Measurements from ENCODE around the gene NDUFS4.
A peak's percentile ranks its signal among the peaks of the same experiment; 100 is the strongest.
"Not testable (repeated sequence)": the region's sequence is repeated elsewhere in the genome, so short reads cannot be mapped to it uniquely, and the experiment has no call there.

NDUFS4 gene

GRCh38 chr5:53560506-53561191, at the start of gene NDUFS4:
NDUFS4 (plus strand) TSS chr5:53560639; CDS start chr5:53560663, 24 bp downstream.
- DNase-seq = peak; percentile 16

- DNase-seq = no peak
These were observed 47.9 kb upstream of the NDUFS4 start for GRCh38 chr5:53512539-53512938.

- no peak for DNase-seq
These were observed 44.5 kb upstream of the NDUFS4 start for GRCh38 chr5:53515988-53516387.

DNA sequence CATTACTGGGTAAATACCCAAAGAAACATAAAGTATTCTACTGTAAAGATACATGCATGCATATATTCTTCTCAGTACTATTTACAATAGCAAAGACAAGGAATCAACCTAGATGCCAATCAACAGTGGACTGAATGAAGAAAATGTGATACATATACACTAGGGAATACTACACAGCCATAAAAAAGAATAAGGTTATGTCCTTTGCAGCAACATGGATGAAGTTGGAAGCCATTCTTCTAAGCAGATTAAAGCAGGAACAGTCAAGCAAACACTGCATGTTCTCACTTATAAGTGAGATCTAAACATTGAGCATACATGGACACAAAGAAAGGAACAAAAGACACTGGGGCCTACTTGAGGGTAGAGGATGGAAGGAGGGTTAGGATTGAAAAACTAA, 39.6 kb upstream of the NDUFS4 start:
- no peak for DNase-seq

DNA sequence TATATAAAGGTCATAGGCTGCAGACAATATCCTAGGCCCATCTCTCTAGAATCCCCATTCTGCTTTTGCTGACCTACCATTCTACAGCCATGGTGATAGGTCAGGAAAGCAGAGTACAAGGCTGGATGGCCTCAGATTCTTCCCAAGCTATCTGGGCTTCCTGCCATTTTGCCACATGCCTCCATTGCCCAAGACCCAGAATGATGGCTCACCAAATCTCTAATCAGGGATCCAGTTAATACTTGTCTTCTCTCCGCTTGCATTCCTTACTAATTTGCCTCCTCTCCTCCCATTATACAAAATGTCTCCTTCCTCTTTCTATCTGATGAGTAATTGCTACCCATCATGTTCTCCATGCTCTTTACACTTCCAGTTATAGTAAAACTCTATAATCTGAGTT, 22.7 kb upstream of the NDUFS4 start:
- no peak for DNase-seq

- DNase-seq = not testable (repeated sequence)
These were observed 19.7 kb upstream of the NDUFS4 start for GRCh38 chr5:53540739-53541138.

DNA sequence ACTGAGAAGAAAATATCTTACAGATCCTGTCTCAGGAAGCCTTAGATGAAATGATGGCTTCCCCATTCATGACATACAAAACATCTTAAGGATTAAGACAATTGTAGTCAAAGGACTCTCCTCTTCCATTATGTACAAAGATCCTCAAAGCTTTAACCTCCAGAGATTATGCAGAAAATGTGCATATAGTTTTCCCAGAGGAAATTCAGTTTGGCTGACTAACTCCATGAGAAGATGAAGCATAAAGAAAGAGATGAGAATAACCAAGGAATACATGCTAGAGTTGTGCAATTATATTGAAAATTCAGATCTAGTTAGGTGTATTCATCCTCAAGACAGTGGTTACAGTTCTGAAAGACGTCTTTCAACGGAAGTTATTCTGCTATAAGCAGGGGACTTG, 18.6 kb upstream of the NDUFS4 start:
- no peak for DNase-seq

GRCh38 chr5:53542926-53543325, 17.5 kb upstream of the NDUFS4 start:
- no peak for DNase-seq

DNA sequence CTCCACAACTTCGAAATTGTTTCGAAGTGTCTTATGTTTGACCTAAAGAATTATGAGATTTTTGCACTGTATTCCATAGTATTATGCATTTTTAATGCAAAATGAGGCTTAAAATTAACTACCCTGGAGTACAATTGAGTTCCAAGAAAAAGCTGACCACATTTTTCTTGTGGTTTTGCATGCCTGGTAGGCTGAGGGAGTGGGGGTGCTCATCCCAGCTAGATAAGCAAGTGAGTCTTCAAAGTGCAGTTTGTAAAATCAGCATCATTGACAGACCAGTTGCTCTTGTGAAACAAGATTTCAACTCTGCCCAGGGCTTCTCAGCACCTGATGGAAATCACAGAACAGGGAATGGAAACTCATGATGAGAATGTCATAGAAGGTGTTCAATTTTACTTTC, 17.0 kb upstream of the NDUFS4 start:
- no peak for DNase-seq

GRCh38 chr5:53545744-53546143, 14.7 kb upstream of the NDUFS4 start:
- DNase-seq = no peak

- DNase-seq = no peak
These were observed 13.2 kb upstream of the NDUFS4 start for GRCh38 chr5:53547226-53547625.

DNA sequence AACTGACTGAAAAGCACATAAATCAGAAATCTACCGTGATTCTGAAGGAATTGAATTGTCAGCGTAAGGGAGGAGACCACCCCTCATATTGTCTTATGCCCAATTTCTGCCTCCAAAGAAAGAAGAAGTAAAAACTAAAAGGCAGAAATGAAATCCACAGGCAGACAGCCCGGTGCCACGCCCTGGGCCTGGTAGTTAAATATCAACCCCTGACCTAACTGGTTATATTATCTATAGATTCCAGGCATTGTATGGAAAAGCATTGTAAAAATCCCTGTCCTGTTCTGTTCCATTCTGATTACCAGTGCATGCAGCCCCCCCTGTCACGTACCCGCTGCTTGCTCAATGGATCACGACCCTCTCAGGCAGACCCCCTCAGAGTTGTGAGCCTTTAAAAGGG, 11.9 kb upstream of the NDUFS4 start:
- not testable (repeated sequence) for DNase-seq

- no peak for DNase-seq
These were observed 10.6 kb upstream of the NDUFS4 start for GRCh38 chr5:53549792-53550191.

GRCh38 chr5:53552561-53552960, 7.9 kb upstream of the NDUFS4 start:
- DNase-seq = no peak

DNA sequence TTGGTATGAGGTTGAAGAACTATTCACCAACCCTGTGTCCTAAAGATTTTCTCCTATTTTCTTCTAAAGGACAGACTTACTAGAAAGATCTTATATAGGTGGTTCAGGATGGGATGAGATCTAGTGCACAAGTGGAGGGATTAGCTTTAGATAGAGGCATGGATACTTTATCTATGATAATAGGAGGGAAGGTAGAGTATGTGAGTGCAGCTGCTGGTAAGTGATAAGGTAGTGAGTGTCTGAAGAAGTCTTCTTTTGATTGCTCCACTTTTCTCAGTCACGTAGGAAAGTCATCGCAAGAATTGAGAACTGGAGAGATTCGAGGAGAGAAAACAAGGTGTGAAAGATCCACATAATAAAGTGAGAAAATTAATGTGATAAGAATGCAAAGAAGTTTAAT, 6.0 kb upstream of the NDUFS4 start:
- DNase-seq = no peak

DNA sequence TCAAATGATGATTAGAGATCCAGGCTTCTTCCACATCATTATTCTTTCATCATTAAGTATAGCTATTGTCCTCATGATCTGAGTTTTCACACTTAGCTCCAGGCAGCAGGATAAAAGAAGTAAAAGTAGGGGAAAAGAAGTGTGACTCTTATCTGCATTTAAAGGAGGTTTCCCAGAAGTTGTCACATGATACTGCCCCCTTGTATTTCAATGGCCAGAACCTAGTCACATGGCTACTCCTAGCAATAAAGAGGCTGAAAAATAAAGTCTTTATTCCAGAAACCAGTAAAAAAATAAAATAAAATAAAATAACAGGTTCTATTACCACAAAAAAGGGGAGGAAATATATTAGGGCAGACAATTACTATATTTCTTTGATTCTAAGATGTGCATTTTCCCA, 5.3 kb upstream of the NDUFS4 start:
- no peak for DNase-seq

GRCh38 chr5:53556001-53556400, 4.4 kb upstream of the NDUFS4 start:
- no peak for DNase-seq

DNA sequence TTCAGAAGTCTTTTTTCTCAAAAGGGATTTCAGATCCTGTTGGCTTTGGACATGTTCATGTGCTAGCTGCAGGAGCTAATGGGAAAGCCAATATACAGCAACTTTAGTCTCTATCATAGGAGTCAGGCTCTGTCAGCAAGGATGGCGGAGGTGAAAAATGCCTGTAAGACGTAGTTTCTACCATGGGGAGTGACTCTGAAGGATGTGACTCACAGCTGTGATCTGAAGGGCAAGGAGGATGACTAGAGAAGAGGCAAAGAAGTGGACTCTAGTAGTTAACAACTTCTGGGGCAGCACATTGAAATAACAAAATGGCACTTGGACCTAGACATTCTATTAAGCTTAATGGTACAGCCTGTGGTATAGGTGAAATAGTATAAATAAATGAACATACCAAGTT, 3.1 kb upstream of the NDUFS4 start:
- no peak for DNase-seq

GRCh38 chr5:53558966-53559365, 1.5 kb upstream of the NDUFS4 start:
- DNase-seq = no peak

DNA sequence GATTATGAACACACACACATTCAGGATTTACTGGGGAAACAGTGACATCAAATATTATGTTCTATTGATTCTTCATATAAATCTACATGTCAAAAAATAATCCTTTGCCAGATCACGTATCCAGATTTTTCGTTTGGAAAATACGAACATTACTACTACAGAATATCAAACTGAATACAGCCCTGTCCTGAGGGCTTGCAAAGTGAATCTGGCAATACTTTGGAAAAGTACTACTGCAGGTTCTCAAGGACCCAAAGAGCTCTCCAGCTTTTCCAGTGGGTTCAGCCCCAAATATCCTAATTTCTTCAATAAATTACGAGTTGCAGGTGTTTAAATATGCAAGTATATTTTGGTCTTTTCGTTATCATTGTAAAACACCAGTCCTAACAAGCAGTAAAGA, 411 bp upstream of the NDUFS4 start:
- DNase-seq = no peak

GRCh38 chr5:53568401-53568800, 8.0 kb downstream of the NDUFS4 start:
- DNase-seq = no peak

DNA sequence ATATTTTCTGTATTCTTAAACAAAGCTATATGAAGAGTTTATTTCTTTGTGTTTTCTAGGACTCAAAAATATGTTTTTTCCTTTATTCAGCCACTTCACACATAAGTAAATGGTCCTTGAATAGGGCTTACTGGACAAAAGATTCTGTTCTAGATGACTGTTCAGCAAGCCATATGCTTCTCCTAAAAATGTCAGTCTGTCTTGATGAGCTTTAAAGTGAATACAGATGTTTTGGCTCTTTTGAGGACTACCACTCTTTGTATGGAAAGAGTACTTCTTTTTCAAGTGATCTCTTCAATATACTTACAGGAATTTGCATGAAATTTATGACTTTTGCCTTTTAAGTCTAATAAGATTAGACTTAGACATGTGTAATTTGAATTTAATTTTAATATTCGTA, 8.4 kb downstream of the NDUFS4 start:
- no peak for DNase-seq

GRCh38 chr5:53569453-53569852, 9.0 kb downstream of the NDUFS4 start:
- no peak for DNase-seq

DNA sequence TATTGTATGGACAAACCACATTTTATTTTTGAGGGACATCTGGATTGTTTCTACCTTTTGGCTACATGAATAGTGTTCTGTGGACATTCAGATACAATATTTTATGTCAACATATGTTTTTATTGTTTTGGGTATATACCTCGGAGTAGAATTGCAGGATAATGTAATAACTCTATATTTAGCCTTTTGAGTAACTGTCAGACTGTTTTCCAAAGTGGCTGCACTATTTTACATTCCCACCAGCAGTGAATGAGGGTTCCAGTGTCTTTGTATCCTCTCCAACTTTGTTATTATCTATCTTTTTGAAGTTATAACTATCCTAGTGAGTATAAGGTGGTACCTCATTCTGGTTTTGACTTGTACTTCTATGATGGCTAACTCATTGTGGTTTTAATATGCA, 11.0 kb downstream of the NDUFS4 start:
- DNase-seq = no peak

DNA sequence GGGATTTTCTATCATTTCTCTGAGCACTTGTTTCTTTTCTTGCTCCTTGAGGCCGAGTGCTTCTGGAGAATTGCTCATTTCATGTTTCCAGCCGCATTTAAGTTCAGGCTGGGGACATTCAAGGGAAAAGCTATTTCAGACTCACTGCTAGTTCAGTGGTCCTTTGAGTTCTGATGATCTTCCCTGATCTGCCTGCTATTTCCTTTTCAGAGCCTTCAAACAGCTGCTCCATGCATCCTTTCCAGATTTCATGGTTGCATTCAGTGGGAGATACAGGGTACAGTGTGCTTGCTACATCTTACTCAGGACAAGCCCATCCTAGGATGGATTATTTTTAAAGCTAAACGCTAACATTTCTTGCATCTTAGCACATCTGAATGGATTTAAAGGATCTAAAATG, 14.7 kb downstream of the NDUFS4 start:
- no peak for DNase-seq

DNA sequence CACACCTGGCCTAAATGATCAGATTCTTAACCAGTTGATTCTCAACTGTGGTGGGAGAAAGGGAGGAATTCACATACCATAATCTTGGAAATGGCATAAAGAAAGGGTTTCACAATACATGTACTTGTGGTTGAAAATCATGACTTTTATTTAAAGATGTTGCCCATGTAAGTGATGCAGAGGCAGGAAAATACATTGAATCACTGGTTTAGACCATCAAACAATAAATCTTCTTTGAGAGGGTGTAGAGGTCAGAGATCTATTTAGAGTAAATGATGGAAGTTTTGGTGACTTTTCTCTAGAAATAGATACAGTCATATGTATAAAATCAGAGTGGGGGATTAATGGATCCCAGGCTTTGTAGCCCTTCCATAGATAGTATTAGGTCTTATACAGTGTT, 15.4 kb downstream of the NDUFS4 start:
- no peak for DNase-seq
